Endothelial cell (in vitro differentiated cells): Measurements from ENCODE around the gene ZNF532. TPM values are rescaled to one million over a fixed set of nuclear protein-coding genes. Genes with fewer than 3 reads are reported as not detected.

ENCODE experiments used
- DNase-seq: peaks from one replicate; pipeline ENCODE4 v3.0.0; 2021; ENCODE audit warnings: low spot score
- H3K27ac Mint-ChIP-seq: one replicate; pipeline ENCODE4 v1.8.0; 2021; ENCODE audit warnings: mixed read lengths, inconsistent platforms; ENCODE audit not compliant: unreplicated experiment
- H3K27me3 Mint-ChIP-seq: one replicate; pipeline ENCODE4 v1.8.0; 2021; ENCODE audit warnings: mild to moderate bottlenecking, moderate library complexity, mixed read lengths, inconsistent platforms; ENCODE audit not compliant: unreplicated experiment
- H3K36me3 Mint-ChIP-seq: one replicate; pipeline ENCODE4 v1.8.0; 2021; ENCODE audit warnings: mild to moderate bottlenecking, low read depth, mixed read lengths, inconsistent platforms; ENCODE audit not compliant: unreplicated experiment
- H3K4me1 Mint-ChIP-seq: one replicate; pipeline ENCODE4 v1.8.0; 2021; ENCODE audit warnings: mild to moderate bottlenecking, mixed read lengths, inconsistent platforms; ENCODE audit not compliant: unreplicated experiment
- H3K4me3 Mint-ChIP-seq: one replicate; pipeline ENCODE4 v1.8.0; 2021; ENCODE audit warnings: mild to moderate bottlenecking, mixed read lengths, inconsistent platforms; ENCODE audit not compliant: unreplicated experiment
- H3K9me3 Mint-ChIP-seq: one replicate; pipeline ENCODE4 v1.8.0; 2021; ENCODE audit warnings: mixed read lengths, inconsistent platforms; ENCODE audit not compliant: unreplicated experiment
- long read RNA-seq: library from polyadenylated mRNA; unstranded; transcript quantifications from one replicate; pipeline ENCODE4 v2.0.0, GENCODE V29; 2020; ENCODE audit not compliant: unreplicated experiment
- total RNA-seq: library from RNA; stranded (reverse); fragmentation: NEBNext Ultra II Directional; extraction: Animal tissue kit (Norgen Biotek cat#: 25700); gene quantifications from one replicate; pipeline ENCODE4 v1.2.1, GENCODE V29; 2021; ENCODE audit not compliant: unreplicated experiment
- TF ChIP-seq, protein P1 (sequence below): fragments of 200-600 bp; sonication (generic); IDR thresholded peaks from one replicate; pipeline ENCODE4 v1.5.0; 2021; ENCODE audit warnings: antibody characterized with exemption; ENCODE audit not compliant: unreplicated experiment

The ZNF532 gene, protein sequence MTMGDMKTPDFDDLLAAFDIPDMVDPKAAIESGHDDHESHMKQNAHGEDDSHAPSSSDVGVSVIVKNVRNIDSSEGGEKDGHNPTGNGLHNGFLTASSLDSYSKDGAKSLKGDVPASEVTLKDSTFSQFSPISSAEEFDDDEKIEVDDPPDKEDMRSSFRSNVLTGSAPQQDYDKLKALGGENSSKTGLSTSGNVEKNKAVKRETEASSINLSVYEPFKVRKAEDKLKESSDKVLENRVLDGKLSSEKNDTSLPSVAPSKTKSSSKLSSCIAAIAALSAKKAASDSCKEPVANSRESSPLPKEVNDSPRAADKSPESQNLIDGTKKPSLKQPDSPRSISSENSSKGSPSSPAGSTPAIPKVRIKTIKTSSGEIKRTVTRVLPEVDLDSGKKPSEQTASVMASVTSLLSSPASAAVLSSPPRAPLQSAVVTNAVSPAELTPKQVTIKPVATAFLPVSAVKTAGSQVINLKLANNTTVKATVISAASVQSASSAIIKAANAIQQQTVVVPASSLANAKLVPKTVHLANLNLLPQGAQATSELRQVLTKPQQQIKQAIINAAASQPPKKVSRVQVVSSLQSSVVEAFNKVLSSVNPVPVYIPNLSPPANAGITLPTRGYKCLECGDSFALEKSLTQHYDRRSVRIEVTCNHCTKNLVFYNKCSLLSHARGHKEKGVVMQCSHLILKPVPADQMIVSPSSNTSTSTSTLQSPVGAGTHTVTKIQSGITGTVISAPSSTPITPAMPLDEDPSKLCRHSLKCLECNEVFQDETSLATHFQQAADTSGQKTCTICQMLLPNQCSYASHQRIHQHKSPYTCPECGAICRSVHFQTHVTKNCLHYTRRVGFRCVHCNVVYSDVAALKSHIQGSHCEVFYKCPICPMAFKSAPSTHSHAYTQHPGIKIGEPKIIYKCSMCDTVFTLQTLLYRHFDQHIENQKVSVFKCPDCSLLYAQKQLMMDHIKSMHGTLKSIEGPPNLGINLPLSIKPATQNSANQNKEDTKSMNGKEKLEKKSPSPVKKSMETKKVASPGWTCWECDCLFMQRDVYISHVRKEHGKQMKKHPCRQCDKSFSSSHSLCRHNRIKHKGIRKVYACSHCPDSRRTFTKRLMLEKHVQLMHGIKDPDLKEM (N-terminal part only)
- total RNA-seq, result 178 TPM
- long read RNA-seq, partial matches to known transcripts, result 3 of 13 reads
- long read RNA-seq, other reads (novel, unspliced or antisense), result 10 of 13 reads

- Mint-ChIP-seq H3K36me3 (peaks cover 33% of the 10 kb centered on the region), H3K9me3 (no peaks in the 10 kb centered on the region), H3K4me3 (peak within 1 kb of the TSS; percentile 88), H3K27me3 (peaks cover 23% of the 10 kb centered on the region), H3K4me1 (peaks cover 72% of the 10 kb centered on the region), H3K27ac (peak within 1 kb of the TSS; percentile 96)
- DNase-seq, result peak; percentile 41
- TF ChIP-seq, protein P1, sequence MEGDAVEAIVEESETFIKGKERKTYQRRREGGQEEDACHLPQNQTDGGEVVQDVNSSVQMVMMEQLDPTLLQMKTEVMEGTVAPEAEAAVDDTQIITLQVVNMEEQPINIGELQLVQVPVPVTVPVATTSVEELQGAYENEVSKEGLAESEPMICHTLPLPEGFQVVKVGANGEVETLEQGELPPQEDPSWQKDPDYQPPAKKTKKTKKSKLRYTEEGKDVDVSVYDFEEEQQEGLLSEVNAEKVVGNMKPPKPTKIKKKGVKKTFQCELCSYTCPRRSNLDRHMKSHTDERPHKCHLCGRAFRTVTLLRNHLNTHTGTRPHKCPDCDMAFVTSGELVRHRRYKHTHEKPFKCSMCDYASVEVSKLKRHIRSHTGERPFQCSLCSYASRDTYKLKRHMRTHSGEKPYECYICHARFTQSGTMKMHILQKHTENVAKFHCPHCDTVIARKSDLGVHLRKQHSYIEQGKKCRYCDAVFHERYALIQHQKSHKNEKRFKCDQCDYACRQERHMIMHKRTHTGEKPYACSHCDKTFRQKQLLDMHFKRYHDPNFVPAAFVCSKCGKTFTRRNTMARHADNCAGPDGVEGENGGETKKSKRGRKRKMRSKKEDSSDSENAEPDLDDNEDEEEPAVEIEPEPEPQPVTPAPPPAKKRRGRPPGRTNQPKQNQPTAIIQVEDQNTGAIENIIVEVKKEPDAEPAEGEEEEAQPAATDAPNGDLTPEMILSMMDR, result no peak
These were observed at the start of gene ZNF532 for GRCh38 chr18:58864146-58865032. TSS of gene ZNF532 (plus strand) at chr18:58864877. CDS start in a region left out here.

DNA sequence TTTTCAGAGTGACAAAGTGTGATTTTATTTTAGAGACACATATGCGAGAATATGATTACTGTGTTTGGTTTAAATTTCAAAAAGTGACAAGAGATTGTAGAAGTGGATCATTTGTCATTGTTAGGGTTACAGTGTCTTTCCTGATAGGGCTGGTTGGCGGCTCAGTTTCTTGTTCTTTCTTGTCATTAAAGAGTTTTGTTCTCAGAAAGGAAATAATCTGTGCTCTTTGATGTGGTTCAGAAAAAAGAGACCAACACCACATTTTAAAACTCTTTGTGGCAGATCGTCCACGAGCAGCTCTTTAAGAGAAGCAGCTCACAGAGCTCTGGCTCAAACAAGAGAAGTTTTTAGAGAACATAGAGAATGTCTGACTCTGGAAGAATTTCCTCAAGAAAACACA, 45.6 kb upstream of the ZNF532 start:
- TF ChIP-seq, protein P1, result no peak
- H3K27me3 Mint-ChIP-seq, result no peaks in the 10 kb centered on the region
- H3K27ac Mint-ChIP-seq, result no peak overlapping the region
- no peaks in the 10 kb centered on the region for H3K4me1 Mint-ChIP-seq
- H3K36me3 Mint-ChIP-seq, result no peaks in the 10 kb centered on the region
- no peaks in the 10 kb centered on the region for H3K9me3 Mint-ChIP-seq
- no peak overlapping the region for H3K4me3 Mint-ChIP-seq
- DNase-seq, result no peak

- DNase-seq, result no peak
- TF ChIP-seq, protein P1, result no peak
- Mint-ChIP-seq H3K9me3 (no peaks in the 10 kb centered on the region), H3K4me1 (no peaks in the 10 kb centered on the region), H3K4me3 (no peak overlapping the region), H3K36me3 (no peaks in the 10 kb centered on the region), H3K27me3 (no peaks in the 10 kb centered on the region), H3K27ac (no peak overlapping the region)
These were observed 44.4 kb upstream of the ZNF532 start for GRCh38 chr18:58820251-58820650.

- H3K4me3 Mint-ChIP-seq, result no peak overlapping the region
- H3K4me1 Mint-ChIP-seq, result no peaks in the 10 kb centered on the region
- TF ChIP-seq, protein P1, result no peak
- DNase-seq, result no peak
- H3K36me3 Mint-ChIP-seq, result no peaks in the 10 kb centered on the region
- no peaks in the 10 kb centered on the region for H3K27me3 Mint-ChIP-seq
- H3K27ac Mint-ChIP-seq, result no peak overlapping the region
- H3K9me3 Mint-ChIP-seq, result no peaks in the 10 kb centered on the region
These were observed 41.7 kb upstream of the ZNF532 start for GRCh38 chr18:58822944-58823343.
